Thyroid gland (tissue), 4 donors: ENCODE results near the gene JMJD6. TPM values are rescaled to one million over a fixed set of nuclear protein-coding genes. Genes with fewer than 3 reads are reported as not detected.

ENCODE experiments used
- DNase-seq, 2 donors: peaks; one replicate each; pipeline ENCODE4 v3.0.0-alpha.2; 2019
- H3K27ac ChIP-seq, 3 donors: fragments of 200-600 bp; sonication (generic); 1 replicate in 2 of 3; 2 replicates in 1 of 3; pipeline ENCODE4 v1.5.1; 2016 to 2019; ENCODE audit warnings: mild to moderate bottlenecking in 1 of 3, moderate library complexity in 1 of 3
- H3K27me3 ChIP-seq: fragments of 200-600 bp; sonication (generic); one replicate; pipeline ENCODE4 v1.5.1; 2019
- H3K36me3 ChIP-seq, 2 donors: fragments of 200-600 bp; sonication (generic); one replicate each; pipeline ENCODE4 v1.5.1; 2016 to 2019
- H3K4me1 ChIP-seq, 2 donors: fragments of 200-600 bp; sonication (generic); one replicate each; pipeline ENCODE4 v1.5.1; 2017 to 2019
- H3K4me3 ChIP-seq, 3 donors: fragments of 200-600 bp; sonication (generic); replicated peaks in 1 of 3; 1 replicate in 2 of 3; 2 replicates in 1 of 3; pipeline ENCODE4 v1.5.1; 2016; ENCODE audit warnings: mild to moderate bottlenecking in 1 of 3
- H3K9me3 ChIP-seq: fragments of 200-600 bp; sonication (generic); one replicate; pipeline ENCODE4 v1.5.1; 2017
- CTCF ChIP-seq, 6 experiments: fragments of 200-600 bp in 3 of 6; fragments of 450-650 bp in 3 of 6; sonication (generic) in 3 of 6; IDR thresholded peaks; one replicate each; pipeline ENCODE4 v1.5.1; 2016 to 2019; ENCODE audit warnings: antibody characterized with exemption in 6 of 6, mild to moderate bottlenecking in 2 of 6, inconsistent platforms in 1 of 6, moderate library complexity in 1 of 6
- POLR2A ChIP-seq, 2 donors: fragments of 450-650 bp; IDR thresholded peaks; one replicate each; pipeline ENCODE4 v1.6.1; 2017; ENCODE audit warnings: antibody characterized with exemption in 2 of 2, mild to moderate bottlenecking in 2 of 2, moderate library complexity in 1 of 2
- WGBS, 2 donors: methylation state at CpG; one replicate each; pipeline ENCODE4 v1.1.5; 2017; 5-methylcytosine and 5-hydroxymethylcytosine counted together
- intact Hi-C: fragments of 100-400 bp; cut with DNase I; formaldehyde crosslinking; loops from one replicate; pipeline ENCODE4 v1.15.1; 2023
- total RNA-seq, 4 donors: library from RNA; depleted of rRNA; stranded (reverse); fragments of >200 nt; gene quantifications; one replicate each; pipeline ENCODE4 v1.2.3, GENCODE V29; 2016

Gene JMJD6
- total RNA-seq, 4 donors from 2014 or later = 12.2 to 24.2 (median 20.7) TPM

GRCh38 chr17:76691379-76692191 lies 34.8 kb downstream of the JMJD6 start:
- H3K36me3 ChIP-seq = no peaks in the 10 kb centered on the region
- intact Hi-C loops = no loop called here
- H3K27me3 ChIP-seq = no peaks in the 10 kb centered on the region
- no peak overlapping the region for H3K4me3 ChIP-seq
- TF ChIP-seq POLR2A (IDR thresholded peaks at IDR 0.05) = peak in 1 of 2 donors; percentile 24
- TF ChIP-seq CTCF (IDR thresholded peaks at IDR 0.05) = no peak
- peaks cover 47 to 86% of the 10 kb centered on the region in 2 donors for H3K4me1 ChIP-seq
- H3K9me3 ChIP-seq = no peaks in the 10 kb centered on the region
- peak in 1 of 2 donors; percentile 51 for DNase-seq
- 59 to 78% methylated on average over 13 to 14 of the region's 14 CpGs for WGBS, 2 donors
- peak overlapping the region; percentile 48 to 81 (median 69) for H3K27ac ChIP-seq

DNA sequence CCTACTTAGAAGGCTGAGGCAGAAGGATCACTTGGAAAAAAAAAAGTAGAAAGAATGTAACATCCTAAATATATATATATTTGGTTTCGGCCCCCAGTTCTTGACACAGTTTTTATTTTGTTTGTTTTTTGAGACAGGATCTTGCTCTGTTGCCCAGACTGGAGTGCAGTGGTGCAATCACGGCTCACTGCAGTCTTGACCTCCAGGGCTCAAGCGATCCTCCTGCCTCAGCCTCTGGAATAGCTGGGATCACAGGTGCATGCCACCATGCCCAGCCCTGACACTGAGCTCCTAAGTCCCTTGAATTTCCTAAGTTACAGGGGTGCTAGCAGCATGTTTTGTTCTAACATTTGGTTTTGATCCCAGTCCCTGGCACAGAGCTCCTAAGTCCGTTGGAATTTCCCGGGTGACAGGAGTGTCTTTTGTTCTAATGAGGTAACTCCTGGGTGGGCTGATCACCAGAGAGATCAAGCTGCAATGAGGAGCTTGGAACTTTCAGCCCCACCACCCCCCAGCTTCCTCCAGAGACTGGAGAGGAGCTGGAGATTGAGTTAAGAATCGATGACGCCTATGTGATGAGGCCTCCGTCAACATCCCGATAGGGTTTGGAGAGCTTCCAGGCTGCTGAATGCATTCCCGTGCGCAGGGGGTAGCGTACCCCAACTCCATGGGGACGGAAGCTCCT lies 35.7 kb downstream of the JMJD6 start:
- peak in 1 of 2 donors; percentile 2 for DNase-seq
- H3K27ac ChIP-seq = peak overlapping the region in 2 of 3 donors; percentile 69 to 81
- no peak for TF ChIP-seq CTCF (IDR thresholded peaks at IDR 0.05)
- TF ChIP-seq POLR2A (IDR thresholded peaks at IDR 0.05) = no peak
- no peak overlapping the region for H3K4me3 ChIP-seq
- no peaks in the 10 kb centered on the region for H3K9me3 ChIP-seq
- no peaks in the 10 kb centered on the region for H3K36me3 ChIP-seq
- intact Hi-C loops = no loop called here
- peaks cover 49 to 86% of the 10 kb centered on the region in 2 donors for H3K4me1 ChIP-seq
- 71 to 79% methylated on average over 13 of the region's 13 CpGs for WGBS, 2 donors
- no peaks in the 10 kb centered on the region for H3K27me3 ChIP-seq

GRCh38 chr17:76689859-76690258 lies 36.5 kb downstream of the JMJD6 start:
- WGBS, 2 donors = 91 to 92% methylated on average over 11 of the region's 11 CpGs
- H3K4me1 ChIP-seq = peaks cover 41 to 83% of the 10 kb centered on the region in 2 donors
- H3K4me3 ChIP-seq = no peak overlapping the region
- no peaks in the 10 kb centered on the region for H3K27me3 ChIP-seq
- H3K9me3 ChIP-seq = no peaks in the 10 kb centered on the region
- intact Hi-C loops = loop anchor here (10.0 kb wide), 1 partner anchor 165 kb away; no protein-coding TSS in a partner anchor
- H3K27ac ChIP-seq = peak overlapping the region in 1 of 3 donors; percentile 94
- DNase-seq = no peak
- TF ChIP-seq CTCF (IDR thresholded peaks at IDR 0.05) (no peak), POLR2A (IDR thresholded peaks at IDR 0.05) (no peak)
- no peaks in the 10 kb centered on the region for H3K36me3 ChIP-seq

GRCh38 chr17:76688165-76688622 lies 38.2 kb downstream of the JMJD6 start:
- TF ChIP-seq POLR2A (IDR thresholded peaks at IDR 0.05) (no peak), CTCF (IDR thresholded peaks at IDR 0.05) (no peak)
- Histone ChIP-seq H3K4me3 (no peak overlapping the region), H3K36me3 (peaks cover 9 to 12% of the 10 kb centered on the region in 2 donors), H3K27me3 (no peaks in the 10 kb centered on the region), H3K27ac (peak overlapping the region; percentile 88 to 94 (median 93)), H3K4me1 (peaks cover 40 to 80% of the 10 kb centered on the region in 2 donors), H3K9me3 (no peaks in the 10 kb centered on the region)
- intact Hi-C loops = loop anchor here (10.0 kb wide), 1 partner anchor 163 kb away; no protein-coding TSS in a partner anchor
- peak; percentile 59 to 74 for DNase-seq
- WGBS, 2 donors = 58 to 63% methylated on average over 4 to 11 of the region's 11 CpGs
